Trophoblast cell (in vitro differentiated cells and primary cell): ENCODE measurements around the gene KLK4.
A peak's percentile ranks its signal among the peaks of the same experiment; 100 is the strongest.
"Not testable (repeated sequence)": the region's sequence is repeated elsewhere in the genome, so short reads cannot be mapped to it uniquely, and the experiment has no call there.

Experiments used
- DNase-seq, 2 donors: peaks; one replicate each; pipeline ENCODE4 v3.0.0-alpha.2; 2016
- H2AFZ ChIP-seq: 2 replicates; pipeline ENCODE4 v1.6.1; 2013; ENCODE audit warnings: low read length, moderate library complexity, mild to moderate bottlenecking; ENCODE audit not compliant: insufficient read depth, poor library complexity
- H2AK5ac ChIP-seq: 2 replicates; pipeline ENCODE4 v1.6.1; 2013; ENCODE audit warnings: mild to moderate bottlenecking, low read length
- H2BK120ac ChIP-seq: 2 replicates; pipeline ENCODE4 v1.6.1; 2013; ENCODE audit warnings: low read length, mild to moderate bottlenecking, moderate library complexity; ENCODE audit not compliant: insufficient read depth, poor library complexity
- H2BK12ac ChIP-seq: 2 replicates; pipeline ENCODE4 v1.6.1; 2013; ENCODE audit warnings: mild to moderate bottlenecking, low read length, moderate library complexity
- H2BK5ac ChIP-seq: 2 replicates; pipeline ENCODE4 v1.6.1; 2013; ENCODE audit warnings: low read length, low read depth, moderate library complexity, mild to moderate bottlenecking; ENCODE audit not compliant: poor library complexity
- H3K14ac ChIP-seq: 2 replicates; pipeline ENCODE4 v1.6.1; 2013; ENCODE audit warnings: mild to moderate bottlenecking, low read length
- H3K18ac ChIP-seq: 2 replicates; pipeline ENCODE4 v1.6.1; 2013; ENCODE audit warnings: mild to moderate bottlenecking, low read length
- H3K23ac ChIP-seq: 2 replicates; pipeline ENCODE4 v1.6.1; 2013; ENCODE audit warnings: low read length
- H3K27ac ChIP-seq: 2 replicates; pipeline ENCODE4 v1.5.1; 2013; ENCODE audit warnings: low read depth, mild to moderate bottlenecking, inconsistent platforms, low read length, moderate library complexity
- H3K27me3 ChIP-seq: 2 replicates; pipeline ENCODE4 v1.6.1; 2013; ENCODE audit warnings: inconsistent platforms, mild to moderate bottlenecking, low read length, moderate library complexity; ENCODE audit not compliant: insufficient read depth
- H3K36me3 ChIP-seq, 2 experiments: 1 replicate in 1 of 2; 2 replicates in 1 of 2; pipeline ENCODE4 v1.6.1; 2013; ENCODE audit warnings: low read length in 2 of 2, mild to moderate bottlenecking in 2 of 2, moderate library complexity in 1 of 2; ENCODE audit not compliant: insufficient read depth in 2 of 2, control insufficient read depth in 1 of 2
- H3K4ac ChIP-seq: 2 replicates; pipeline ENCODE4 v1.6.1; 2013; ENCODE audit warnings: low read depth, mild to moderate bottlenecking, low read length, moderate library complexity
- H3K4me1 ChIP-seq, 2 experiments: 1 replicate in 1 of 2; 2 replicates in 1 of 2; pipeline ENCODE4 v1.6.1; 2013; ENCODE audit warnings: low read length in 2 of 2, mild to moderate bottlenecking in 2 of 2, moderate library complexity in 1 of 2; ENCODE audit not compliant: insufficient read depth in 2 of 2, control insufficient read depth in 1 of 2
- H3K4me2 ChIP-seq: 2 replicates; pipeline ENCODE4 v1.6.1; 2013; ENCODE audit warnings: inconsistent platforms, mild to moderate bottlenecking, low read length, moderate library complexity
- H3K4me3 ChIP-seq: 2 replicates; pipeline ENCODE4 v1.5.1; 2013; ENCODE audit warnings: mild to moderate bottlenecking, low read depth, low read length, inconsistent platforms
- H3K79me1 ChIP-seq: one replicate; pipeline ENCODE4 v1.6.1; 2013; ENCODE audit warnings: low read length
- H3K79me2 ChIP-seq: 2 replicates; pipeline ENCODE4 v1.6.1; 2013; ENCODE audit warnings: low read length, mild to moderate bottlenecking; ENCODE audit not compliant: control insufficient read depth, insufficient read depth, poor library complexity
- H3K9ac ChIP-seq: 2 replicates; pipeline ENCODE4 v1.6.1; 2013; ENCODE audit warnings: mild to moderate bottlenecking, low read length
- H3K9me3 ChIP-seq: 2 replicates; pipeline ENCODE4 v1.6.1; 2013; ENCODE audit warnings: low read depth, mild to moderate bottlenecking, control low read depth, inconsistent platforms, low read length; ENCODE audit not compliant: insufficient read depth
- H4K12ac ChIP-seq: 2 replicates; pipeline ENCODE4 v1.6.1; 2013; ENCODE audit warnings: low read depth, mild to moderate bottlenecking, low read length, moderate library complexity
- H4K8ac ChIP-seq: 2 replicates; pipeline ENCODE4 v1.6.1; 2013; ENCODE audit warnings: low read depth, mild to moderate bottlenecking, low read length, moderate library complexity
- H4K91ac ChIP-seq: one replicate; pipeline ENCODE4 v1.6.1; 2013; ENCODE audit warnings: low read depth, mild to moderate bottlenecking, low read length, moderate library complexity
- WGBS: extraction: QIAGEN DNeasy Blood & Tissue Kit; methylation state at CpG from one replicate; pipeline ENCODE4 v1.1.7; 2013; ENCODE audit warnings: missing lambda C conversion rate; ENCODE audit not compliant: insufficient read length, insufficient coverage; ENCODE audit errors: extremely low coverage; 5-methylcytosine and 5-hydroxymethylcytosine counted together

The KLK4 gene

DNA sequence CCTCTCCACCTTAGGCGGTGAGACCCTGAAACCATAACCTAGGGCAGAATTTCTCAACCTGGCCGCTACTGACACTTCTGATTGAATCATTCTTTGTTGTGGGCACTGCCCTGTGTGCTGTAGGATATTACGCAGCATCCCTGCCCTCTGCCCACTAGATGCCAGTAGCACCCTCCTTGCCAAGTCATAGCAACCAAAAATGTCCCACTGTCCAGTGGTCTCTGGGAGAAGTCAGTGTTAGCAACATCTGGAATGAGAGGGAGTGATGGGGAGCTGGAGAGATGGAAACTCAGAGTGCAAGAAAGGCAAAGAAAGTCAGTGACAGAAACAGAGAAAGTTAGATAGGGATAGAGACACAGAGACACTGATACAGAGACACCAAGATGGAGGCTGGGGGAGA, 13.6 kb downstream of the KLK4 start:
- H2AK5ac ChIP-seq, result no peak overlapping the region
- H3K4me1 ChIP-seq, result no peaks in the 10 kb centered on the region
- WGBS, result no CpG with 5 or more reads among the region's 3 CpGs
- no peaks in the 10 kb centered on the region for H3K79me2 ChIP-seq
- DNase-seq, result no peak
- H3K9me3 ChIP-seq, result peaks cover 12% of the 10 kb centered on the region
- no peak overlapping the region for H4K91ac ChIP-seq
- no peak overlapping the region for H2AFZ ChIP-seq
- no peak overlapping the region for H3K23ac ChIP-seq
- H4K8ac ChIP-seq, result no peak overlapping the region
- H3K4ac ChIP-seq, result no peak overlapping the region
- H3K18ac ChIP-seq, result no peak overlapping the region
- peaks cover 2% of the 10 kb centered on the region for H3K27me3 ChIP-seq
- no peak overlapping the region for H2BK120ac ChIP-seq
- H4K12ac ChIP-seq, result no peak overlapping the region
- no peak overlapping the region for H3K4me3 ChIP-seq
- H3K4me2 ChIP-seq, result no peak overlapping the region
- H3K9ac ChIP-seq, result no peak overlapping the region
- no peaks in the 10 kb centered on the region for H3K79me1 ChIP-seq
- H2BK5ac ChIP-seq, result no peak overlapping the region
- H3K36me3 ChIP-seq, result no peaks in the 10 kb centered on the region
- H2BK12ac ChIP-seq, result no peak overlapping the region
- H3K27ac ChIP-seq, result no peak overlapping the region
- no peak overlapping the region for H3K14ac ChIP-seq

DNA sequence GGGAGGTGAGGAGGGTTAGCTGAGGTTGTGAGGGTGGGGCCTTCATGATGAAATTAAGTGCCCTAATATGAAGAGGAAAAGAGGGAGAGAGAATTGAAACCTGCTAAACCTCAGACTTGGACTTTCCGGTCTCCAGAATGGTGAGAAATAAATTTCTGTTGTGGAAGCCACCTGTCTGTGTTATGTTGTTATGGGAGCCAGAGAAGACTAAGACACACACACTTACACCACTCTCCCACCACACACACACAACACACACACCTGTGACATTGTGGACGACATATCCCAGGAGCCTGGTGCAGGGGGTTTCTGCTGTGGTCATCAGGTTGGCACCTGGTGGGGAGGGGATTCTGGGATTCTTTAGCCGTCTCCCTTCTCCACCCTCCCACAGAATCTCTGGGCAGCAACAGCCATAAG, 14.0 kb downstream of the KLK4 start:
- Histone ChIP-seq H3K27me3 (peaks cover 2% of the 10 kb centered on the region), H2BK5ac (no peak overlapping the region), H3K36me3 (no peaks in the 10 kb centered on the region), H3K4me1 (no peaks in the 10 kb centered on the region), H3K4me2 (no peak overlapping the region), H2AK5ac (no peak overlapping the region), H4K12ac (no peak overlapping the region), H4K91ac (no peak overlapping the region), H2BK120ac (no peak overlapping the region), H4K8ac (no peak overlapping the region), H3K4me3 (no peak overlapping the region), H3K4ac (no peak overlapping the region), H3K79me2 (no peaks in the 10 kb centered on the region), H3K27ac (no peak overlapping the region), H2AFZ (no peak overlapping the region), H3K18ac (no peak overlapping the region), H2BK12ac (no peak overlapping the region), H3K14ac (no peak overlapping the region), H3K23ac (no peak overlapping the region), H3K9ac (no peak overlapping the region), H3K9me3 (peaks cover 12% of the 10 kb centered on the region), H3K79me1 (no peaks in the 10 kb centered on the region)
- DNase-seq, result no peak
- WGBS, result no CpG with 5 or more reads among the region's 3 CpGs

DNA sequence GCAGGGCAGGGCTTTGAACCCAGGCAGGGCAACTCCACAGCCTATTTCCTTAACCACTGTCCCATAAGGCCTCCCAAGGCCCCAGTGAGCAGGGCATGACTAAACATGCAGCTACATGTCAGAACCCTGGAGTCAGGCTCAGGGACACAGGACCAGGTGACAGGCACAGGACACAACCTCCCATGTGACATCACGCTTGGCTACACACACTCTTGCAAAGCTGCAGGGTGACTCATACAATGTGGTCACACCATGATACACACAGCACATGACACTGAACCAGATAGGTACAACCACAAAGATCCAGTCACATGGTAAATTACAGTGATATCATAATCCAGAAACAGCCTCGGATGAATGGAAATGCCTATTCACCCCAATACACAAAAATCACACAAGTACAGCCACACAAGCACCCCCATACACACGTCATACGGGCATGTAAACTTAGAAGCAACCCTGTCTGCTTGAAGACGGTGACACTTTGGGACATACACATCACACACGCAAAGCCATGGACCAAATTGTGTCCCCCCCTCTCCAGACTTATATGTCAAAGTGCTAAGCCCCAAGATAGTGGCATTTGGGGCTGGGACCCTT, 14.5 kb downstream of the KLK4 start:
- peaks cover 12% of the 10 kb centered on the region for H3K9me3 ChIP-seq
- H3K27me3 ChIP-seq, result peaks cover 2% of the 10 kb centered on the region
- no peak overlapping the region for H3K4me3 ChIP-seq
- H2BK120ac ChIP-seq, result no peak overlapping the region
- no peaks in the 10 kb centered on the region for H3K79me2 ChIP-seq
- no peak overlapping the region for H3K14ac ChIP-seq
- no peak overlapping the region for H2AK5ac ChIP-seq
- H3K79me1 ChIP-seq, result no peaks in the 10 kb centered on the region
- H2BK12ac ChIP-seq, result no peak overlapping the region
- peak; percentile 2 to 5 for DNase-seq
- WGBS, result no CpG with 5 or more reads among the region's 6 CpGs
- H3K4me1 ChIP-seq, result no peaks in the 10 kb centered on the region
- no peak overlapping the region for H3K4ac ChIP-seq
- no peak overlapping the region for H3K9ac ChIP-seq
- no peak overlapping the region for H4K91ac ChIP-seq
- no peak overlapping the region for H4K8ac ChIP-seq
- H3K18ac ChIP-seq, result no peak overlapping the region
- H3K4me2 ChIP-seq, result no peak overlapping the region
- H4K12ac ChIP-seq, result no peak overlapping the region
- no peak overlapping the region for H2BK5ac ChIP-seq
- no peak overlapping the region for H3K23ac ChIP-seq
- no peak overlapping the region for H2AFZ ChIP-seq
- H3K27ac ChIP-seq, result no peak overlapping the region
- no peaks in the 10 kb centered on the region for H3K36me3 ChIP-seq

DNA sequence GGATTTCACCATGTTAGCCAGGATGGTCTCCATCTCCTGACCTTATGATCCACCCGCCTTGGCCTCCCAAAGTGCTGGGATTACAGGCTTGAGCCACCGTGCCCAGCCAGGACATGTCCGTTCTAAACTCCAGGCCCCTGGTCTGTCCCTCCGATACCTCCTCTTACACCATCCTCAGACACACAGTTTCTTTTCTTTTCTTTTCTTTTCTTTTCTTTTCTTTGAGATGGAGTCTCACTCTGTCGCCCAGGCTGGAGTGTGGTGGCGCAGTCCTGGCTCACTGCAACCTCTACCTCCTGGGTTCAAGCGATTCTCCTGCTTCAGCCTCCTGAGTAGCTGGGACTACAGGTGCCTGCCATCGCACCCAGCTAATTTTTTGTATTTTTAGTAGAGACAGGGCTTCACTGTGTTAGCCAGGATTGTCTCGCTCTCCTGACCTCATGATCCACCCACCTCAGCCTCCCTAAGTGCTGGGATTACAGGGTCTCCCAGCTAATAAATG, 15.1 kb downstream of the KLK4 start:
- not testable (repeated sequence) for H3K4me1 ChIP-seq, H3K4me3 ChIP-seq, H3K23ac ChIP-seq, H4K91ac ChIP-seq, H3K79me2 ChIP-seq, H3K14ac ChIP-seq, H2AFZ ChIP-seq, H2BK120ac ChIP-seq, H3K9ac ChIP-seq, H4K12ac ChIP-seq, H3K27ac ChIP-seq, H3K36me3 ChIP-seq, H2BK5ac ChIP-seq, H2AK5ac ChIP-seq, H3K27me3 ChIP-seq, H3K79me1 ChIP-seq, DNase-seq, H2BK12ac ChIP-seq, H3K4me2 ChIP-seq, H3K18ac ChIP-seq, H4K8ac ChIP-seq, H3K4ac ChIP-seq
- peaks cover 12% of the 10 kb centered on the region for H3K9me3 ChIP-seq
- no CpG with 5 or more reads among the region's 9 CpGs for WGBS
